NB4 (cell line): ENCODE measurements around the gene COL4A5.

Experiments
- DNase-seq: peaks from one replicate; pipeline ENCODE4 v3.0.0; 2010; ENCODE audit warnings: low read depth
- H3K4me3 ChIP-seq: one replicate; pipeline ENCODE4 v1.5.1; 2011; ENCODE audit warnings: mild to moderate bottlenecking, low read depth, low read length, moderate library complexity
- MAX ChIP-seq: IDR thresholded peaks from 2 replicates; pipeline ENCODE4 v1.6.1; 2011; ENCODE audit warnings: low read depth, low read length
- MYC ChIP-seq: IDR thresholded peaks from 2 replicates; pipeline ENCODE4 v1.6.1; 2011; ENCODE audit warnings: low read depth, low read length
- POLR2A ChIP-seq: IDR thresholded peaks from 2 replicates; pipeline ENCODE4 v1.6.1; 2011; ENCODE audit warnings: mild to moderate bottlenecking; ENCODE audit not compliant: insufficient read length; ENCODE audit errors: extremely low read depth
- TF ChIP-seq, protein P1 (sequence below): IDR thresholded peaks from one replicate; pipeline ENCODE4 v1.5.1; 2012; ENCODE audit warnings: low read depth, low read length

Gene COL4A5

DNA sequence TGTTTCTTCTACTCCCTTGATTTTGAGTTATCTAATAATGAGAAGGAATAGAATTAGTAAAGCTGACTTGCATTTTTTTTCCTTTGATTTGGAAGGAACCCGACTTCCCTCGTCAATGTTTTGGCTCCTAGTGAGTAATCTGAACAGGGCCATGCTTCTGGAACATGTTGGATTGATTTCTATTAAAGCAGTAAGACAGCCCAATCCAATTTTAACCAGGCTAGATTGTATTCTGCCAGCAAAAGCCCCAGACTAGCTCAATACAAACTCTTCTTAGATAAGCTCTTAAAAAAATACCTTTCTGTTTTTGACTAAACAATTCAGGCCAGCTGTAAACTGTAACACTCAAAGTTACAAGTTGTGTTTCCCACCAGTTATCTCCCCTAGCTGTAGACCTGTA, 170.5 kb downstream of the COL4A5 start:
- H3K4me3 ChIP-seq, result no peak overlapping the region
- no peak for DNase-seq
- TF ChIP-seq MYC (no peak), POLR2A (no peak), MAX (no peak)
- TF ChIP-seq, protein P1, sequence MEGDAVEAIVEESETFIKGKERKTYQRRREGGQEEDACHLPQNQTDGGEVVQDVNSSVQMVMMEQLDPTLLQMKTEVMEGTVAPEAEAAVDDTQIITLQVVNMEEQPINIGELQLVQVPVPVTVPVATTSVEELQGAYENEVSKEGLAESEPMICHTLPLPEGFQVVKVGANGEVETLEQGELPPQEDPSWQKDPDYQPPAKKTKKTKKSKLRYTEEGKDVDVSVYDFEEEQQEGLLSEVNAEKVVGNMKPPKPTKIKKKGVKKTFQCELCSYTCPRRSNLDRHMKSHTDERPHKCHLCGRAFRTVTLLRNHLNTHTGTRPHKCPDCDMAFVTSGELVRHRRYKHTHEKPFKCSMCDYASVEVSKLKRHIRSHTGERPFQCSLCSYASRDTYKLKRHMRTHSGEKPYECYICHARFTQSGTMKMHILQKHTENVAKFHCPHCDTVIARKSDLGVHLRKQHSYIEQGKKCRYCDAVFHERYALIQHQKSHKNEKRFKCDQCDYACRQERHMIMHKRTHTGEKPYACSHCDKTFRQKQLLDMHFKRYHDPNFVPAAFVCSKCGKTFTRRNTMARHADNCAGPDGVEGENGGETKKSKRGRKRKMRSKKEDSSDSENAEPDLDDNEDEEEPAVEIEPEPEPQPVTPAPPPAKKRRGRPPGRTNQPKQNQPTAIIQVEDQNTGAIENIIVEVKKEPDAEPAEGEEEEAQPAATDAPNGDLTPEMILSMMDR, result no peak

GRCh38 chrX:108614616-108615015, 175.0 kb downstream of the COL4A5 start:
- H3K4me3 ChIP-seq, result no peak overlapping the region
- no peak for DNase-seq
- TF ChIP-seq MAX (no peak), POLR2A (no peak), MYC (no peak)

- DNase-seq, result no peak
- TF ChIP-seq POLR2A (no peak), MYC (no peak), MAX (no peak)
- TF ChIP-seq, protein P1, result no peak
- no peak overlapping the region for H3K4me3 ChIP-seq
Measured at GRCh38 chrX:108640817-108641216, 201.2 kb downstream of the COL4A5 start.

- no peak overlapping the region for H3K4me3 ChIP-seq
- no peak for DNase-seq
- TF ChIP-seq MAX (no peak), MYC (no peak)
Measured at GRCh38 chrX:108641589-108642272, 202.1 kb downstream of the COL4A5 start.

DNA sequence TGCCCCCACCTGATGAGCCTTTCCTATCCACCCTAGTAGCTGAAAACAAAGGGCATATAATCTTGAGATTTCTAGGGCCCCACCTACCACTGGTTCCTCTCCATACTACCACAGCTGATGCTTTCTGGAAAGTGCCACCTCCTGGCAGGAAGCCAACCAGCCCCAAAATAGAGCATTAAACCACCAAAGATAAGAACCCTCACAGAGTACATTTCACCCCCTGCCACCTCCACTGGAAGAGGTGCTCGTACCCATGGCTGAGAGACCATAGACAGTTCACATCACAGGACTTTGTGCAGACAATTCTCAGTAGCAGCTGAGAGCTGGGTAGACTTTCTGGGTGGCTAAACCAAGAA, 202.6 kb downstream of the COL4A5 start:
- no peak overlapping the region for H3K4me3 ChIP-seq
- no peak for DNase-seq
- TF ChIP-seq MYC (no peak), POLR2A (no peak), MAX (no peak)
- TF ChIP-seq, protein P1, result no peak

DNA sequence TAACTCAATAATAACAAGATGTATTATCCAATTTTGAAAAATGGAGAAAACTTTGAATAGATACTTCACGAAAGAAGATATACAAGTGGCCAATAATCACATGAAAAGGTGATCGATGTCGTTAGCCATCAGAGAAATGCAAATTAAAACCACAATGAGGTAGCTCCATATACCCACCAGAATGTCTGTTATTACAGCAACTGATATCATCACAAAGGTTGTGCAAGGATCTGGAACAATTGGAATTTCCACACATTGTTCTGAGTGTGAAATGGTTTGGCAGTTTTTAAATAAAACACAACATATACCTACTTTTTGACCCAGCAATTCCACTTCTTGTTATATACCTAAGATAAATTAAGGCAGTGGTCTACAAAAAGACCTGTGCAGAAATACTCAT, 225.1 kb downstream of the COL4A5 start:
- DNase-seq, result no peak
- H3K4me3 ChIP-seq, result no peak overlapping the region
- TF ChIP-seq POLR2A (no peak), MYC (no peak), MAX (no peak)
- TF ChIP-seq, protein P1, result no peak
